HepG2 (cell line): ENCODE measurements around the gene SPSB1. TPM values are rescaled to one million over a fixed set of nuclear protein-coding genes. Genes with fewer than 3 reads are reported as not detected.
A peak's percentile ranks its signal among the peaks of the same experiment; 100 is the strongest.

Source experiments
- AGO1 ChIP-seq: fragments of 200-400 bp; formaldehyde crosslinking; IDR thresholded peaks from 2 replicates; pipeline ENCODE4 v1.6.1; 2017; ENCODE audit warnings: mild to moderate bottlenecking, low read depth, low read length, moderate library complexity; ENCODE audit not compliant: poor library complexity, severe bottlenecking
- ATF3 ChIP-seq: sonication (generic); formaldehyde crosslinking; IDR thresholded peaks from 2 replicates; pipeline ENCODE4 v1.4.0; 2020; ENCODE audit warnings: missing genetic modification reagents
- BCL3 ChIP-seq: sonication (generic); formaldehyde crosslinking; IDR thresholded peaks from 2 replicates; pipeline ENCODE4 v1.5.1; 2020; ENCODE audit warnings: mild to moderate bottlenecking, missing genetic modification reagents, moderate library complexity
- CBFB ChIP-seq: sonication (generic); formaldehyde crosslinking; IDR thresholded peaks from 2 replicates; pipeline ENCODE4 v1.4.0; 2020; ENCODE audit warnings: missing genetic modification reagents
- CEBPB ChIP-seq: IDR thresholded peaks from 2 replicates; pipeline ENCODE4 v1.6.1; 2011; ENCODE audit warnings: low read depth, low read length, improper control_type of control experiment, borderline replicate concordance
- FOSL2 ChIP-seq: sonication (generic); formaldehyde crosslinking; IDR thresholded peaks from 2 replicates; pipeline ENCODE4 v1.4.0; 2020; ENCODE audit warnings: missing genetic modification reagents
- FOXA3 ChIP-seq: IDR thresholded peaks from 2 replicates; pipeline ENCODE4 v1.6.1; 2016; ENCODE audit warnings: missing genetic modification reagents, missing compliant biosample characterization
- HMGA1 ChIP-seq: sonication (generic); formaldehyde crosslinking; conservative IDR thresholded peaks from 2 replicates; pipeline ENCODE4 v1.4.0; 2020; ENCODE audit warnings: missing genetic modification reagents
- HMGXB4 ChIP-seq, 2 experiments: sonication (generic) in 1 of 2; formaldehyde crosslinking in 1 of 2; IDR thresholded peaks; 2 replicates each; pipeline versions ENCODE4 v1.4.0 to v1.6.1; 2018 to 2020; ENCODE audit warnings: missing genetic modification reagents in 2 of 2, borderline replicate concordance in 1 of 2, low read depth in 1 of 2, mild to moderate bottlenecking in 1 of 2, missing biosample characterization in 1 of 2
- HNRNPL ChIP-seq: fragments of 200-400 bp; formaldehyde crosslinking; IDR thresholded peaks from 2 replicates; pipeline ENCODE4 v1.6.1; 2017; ENCODE audit warnings: mild to moderate bottlenecking, low read depth, low read length
- JUN ChIP-seq: sonication (generic); formaldehyde crosslinking; IDR thresholded peaks from 2 replicates; pipeline ENCODE4 v1.4.0; 2020; ENCODE audit warnings: mild to moderate bottlenecking, missing genetic modification reagents
- KLF12 ChIP-seq: sonication (generic); formaldehyde crosslinking; IDR thresholded peaks from 2 replicates; pipeline ENCODE4 v1.4.0; 2020; ENCODE audit warnings: missing genetic modification reagents, borderline replicate concordance
- MXI1 ChIP-seq: IDR thresholded peaks from 3 replicates; pipeline ENCODE4 v1.6.1; 2012; ENCODE audit warnings: low read depth, low read length, inconsistent platforms, borderline replicate concordance
- NR2F6 ChIP-seq, 2 experiments: IDR thresholded peaks; 2 replicates each; pipeline ENCODE4 v1.6.1; 2016; ENCODE audit warnings: antibody characterized with exemption in 1 of 2, mild to moderate bottlenecking in 1 of 2
- POLR2AphosphoS5 ChIP-seq: IDR thresholded peaks from 2 replicates; pipeline ENCODE4 v1.6.1; 2012; ENCODE audit warnings: low read depth, low read length
- RFX5 ChIP-seq: IDR thresholded peaks from 2 replicates; pipeline ENCODE4 v1.6.1; 2011; ENCODE audit warnings: low read depth, low read length, improper control_type of control experiment
- ZNF20 ChIP-seq: sonication (generic); formaldehyde crosslinking; IDR thresholded peaks from 2 replicates; pipeline ENCODE4 v1.4.0; 2020; ENCODE audit warnings: mild to moderate bottlenecking, moderate library complexity, missing genetic modification reagents
- ZNF281 ChIP-seq: sonication (generic); formaldehyde crosslinking; IDR thresholded peaks from 2 replicates; pipeline ENCODE4 v1.4.0; 2020; ENCODE audit warnings: missing genetic modification reagents, borderline replicate concordance
- ZNF331 ChIP-seq: sonication (generic); formaldehyde crosslinking; IDR thresholded peaks from 2 replicates; pipeline ENCODE4 v1.4.0; 2020; ENCODE audit warnings: missing genetic modification reagents
- polyA plus RNA-seq, 8 experiments: library from polyadenylated mRNA; depleted of rRNA in 3 of 8; stranded (reverse) in 7 of 8; unstranded in 1 of 8; fragments of >200 nt; fragmentation: Illumina TruSeq in 4 of 8; extraction: Trizol in 4 of 8; gene quantifications; 2 replicates each; pipeline versions ENCODE4 v1.2.1 to v1.2.3, GENCODE V29; 2011 to 2016; ENCODE audit warnings: low read depth in 4 of 8, missing spikeins in 1 of 8, mixed read lengths in 1 of 8; ENCODE audit not compliant: insufficient read depth in 1 of 8
- total RNA-seq, 5 experiments: library from RNA; depleted of rRNA; stranded (reverse); fragments of >200 nt; fragmentation: Illumina TruSeq; extraction: Trizol; gene quantifications; 2 replicates each; pipeline ENCODE4 v1.2.3, GENCODE V29; 2016; ENCODE audit warnings: low read depth in 1 of 5

SPSB1 gene
- total and polyA plus RNA-seq, 2 of the 13 experiments (the other 11 are each of a cell fraction or from before 2014, with no cell fraction given), result 5.0 to 8.0 TPM

GRCh38 chr1:9275567-9276034 lies 17.1 kb upstream of the SPSB1 start (continued):
- TF ChIP-seq ZNF281 (CRISPR knock-in tag), result peak; percentile 70; the same call in 1 of the 2 replicates
- TF ChIP-seq FOXA3 (CRISPR knock-in tag), result 0 out of 2 replicates have a peak, but pooled peaks have one; percentile 6
- TF ChIP-seq AGO1, result no peak
- TF ChIP-seq POLR2AphosphoS5, result no peak
- no peak for TF ChIP-seq HMGXB4 (CRISPR knock-in tag; IDR thresholded peaks at IDR 0.05; ENCODE audit: borderline replicate concordance in 1 of 2, low read depth in 1 of 2)
- no peak for TF ChIP-seq BCL3 (CRISPR knock-in tag)
- no peak for TF ChIP-seq CBFB (CRISPR knock-in tag)
- TF ChIP-seq NR2F6 (IDR thresholded peaks at IDR 0.05), result no peak
- TF ChIP-seq NR2F6 (CRISPR knock-in tag; IDR thresholded peaks at IDR 0.05), result peak; percentile 44
- no peak for TF ChIP-seq CEBPB
- peak; percentile 45; the same call in 1 of the 2 replicates for TF ChIP-seq ATF3
- no peak for TF ChIP-seq ZNF331
- peak; percentile 95 for TF ChIP-seq FOSL2 (CRISPR knock-in tag)
- TF ChIP-seq HNRNPL, result 0 out of 2 replicates have a peak, but pooled peaks have one; percentile 54
- TF ChIP-seq HMGA1 (CRISPR knock-in tag), result no peak
- peak; percentile 7; the same call in 1 of the 3 replicates for TF ChIP-seq MXI1
- no peak for TF ChIP-seq KLF12 (CRISPR knock-in tag)
- TF ChIP-seq ZNF20, result no peak
- TF ChIP-seq RFX5, result peak; percentile 88
- TF ChIP-seq JUN (CRISPR knock-in tag), result 0 out of 2 replicates have a peak, but pooled peaks have one; percentile 31
